CD14-positive monocyte (primary cell): ENCODE data around the gene NEGR1. TPM values are rescaled to one million over a fixed set of nuclear protein-coding genes. Genes with fewer than 3 reads are reported as not detected.

Source experiments
- DNase-seq, 3 donors: peaks; one replicate each; pipeline ENCODE4 v3.0.0-alpha.2; 2011 to 2022
- H2AFZ ChIP-seq: 2 replicates; pipeline ENCODE4 v1.6.0; 2012; ENCODE audit warnings: mild to moderate bottlenecking, low read depth, low read length, inconsistent platforms; ENCODE audit not compliant: insufficient read depth, poor library complexity, severe bottlenecking
- H3K27ac ChIP-seq, 2 donors: 1 replicate in 1 of 2; 2 replicates in 1 of 2; pipeline ENCODE4 v1.5.1; 2012 to 2013; ENCODE audit warnings: low read length in 2 of 2, control low read depth in 1 of 2, inconsistent platforms in 1 of 2, low read depth in 1 of 2, mild to moderate bottlenecking in 1 of 2
- H3K27me3 ChIP-seq, 2 donors: one replicate each; pipeline versions ENCODE4 v1.6.0 to v1.6.1; 2011 to 2013; ENCODE audit warnings: low read length in 2 of 2; ENCODE audit not compliant: control insufficient read depth in 2 of 2, insufficient read depth in 2 of 2
- H3K36me3 ChIP-seq, 2 donors: replicated peaks in 1 of 2; 1 replicate in 1 of 2; 2 replicates in 1 of 2; pipeline versions ENCODE4 v1.5.1 to v1.6.1; 2012 to 2013; ENCODE audit warnings: low read length in 2 of 2, control low read depth in 1 of 2, inconsistent platforms in 1 of 2, mild to moderate bottlenecking in 1 of 2; ENCODE audit not compliant: insufficient read depth in 2 of 2, control insufficient read depth in 1 of 2
- H3K4me1 ChIP-seq, 2 donors: 1 replicate in 1 of 2; 2 replicates in 1 of 2; pipeline versions ENCODE4 v1.5.1 to v1.6.1; 2012 to 2013; ENCODE audit warnings: low read length in 2 of 2, control low read depth in 1 of 2, inconsistent platforms in 1 of 2, mild to moderate bottlenecking in 1 of 2, moderate library complexity in 1 of 2; ENCODE audit not compliant: insufficient read depth in 2 of 2, control insufficient read depth in 1 of 2
- H3K4me2 ChIP-seq: replicated peaks from 2 replicates; pipeline ENCODE3; 2012; ENCODE audit warnings: low read length, moderate library complexity, mild to moderate bottlenecking; ENCODE audit not compliant: poor library complexity, severe bottlenecking; ENCODE audit errors: extremely low read depth
- H3K4me3 ChIP-seq, 3 experiments: fragments of 200-600 bp in 1 of 3; sonication (generic) in 1 of 3; replicated peaks in 1 of 3; 1 replicate in 2 of 3; 2 replicates in 1 of 3; pipeline ENCODE4 v1.5.1; 2011 to 2013; ENCODE audit warnings: low read length in 3 of 3, mild to moderate bottlenecking in 3 of 3, control low read depth in 2 of 3, low read depth in 2 of 3, inconsistent platforms in 1 of 3, moderate library complexity in 1 of 3
- H3K79me2 ChIP-seq: 2 replicates; pipeline ENCODE4 v1.6.0; 2012; ENCODE audit warnings: mild to moderate bottlenecking, control low read depth, inconsistent platforms, low read length, moderate library complexity; ENCODE audit not compliant: insufficient read depth
- H3K9ac ChIP-seq: 2 replicates; pipeline ENCODE4 v1.6.0; 2017; ENCODE audit warnings: low read length, mild to moderate bottlenecking; ENCODE audit not compliant: insufficient read depth, poor library complexity, severe bottlenecking
- H3K9me3 ChIP-seq, 2 donors: replicated peaks in 1 of 2; 1 replicate in 1 of 2; 2 replicates in 1 of 2; pipeline versions ENCODE4 v1.5.1 to v1.6.1; 2012 to 2013; ENCODE audit warnings: low read length in 2 of 2, control low read depth in 1 of 2; ENCODE audit not compliant: control insufficient read depth in 1 of 2, insufficient read depth in 1 of 2
- H4K20me1 ChIP-seq: 2 replicates; pipeline ENCODE4 v1.6.0; 2012; ENCODE audit warnings: mild to moderate bottlenecking, low read length, control low read depth, moderate library complexity; ENCODE audit not compliant: insufficient read depth
- H3K27ac Mint-ChIP-seq, 7 donors: one replicate each; pipeline ENCODE4 v1.8.0; 2020; ENCODE audit warnings: mild to moderate bottlenecking in 7 of 7, mixed read lengths in 7 of 7, moderate library complexity in 6 of 7, inconsistent platforms in 2 of 7
- H3K27me3 Mint-ChIP-seq, 3 donors: one replicate each; pipeline ENCODE4 v1.8.0; 2021 to 2022; ENCODE audit warnings: low read depth in 3 of 3, mild to moderate bottlenecking in 3 of 3, mixed read lengths in 3 of 3, moderate library complexity in 3 of 3, inconsistent platforms in 1 of 3
- H3K36me3 Mint-ChIP-seq, 2 donors: one replicate each; pipeline ENCODE4 v1.8.0; 2020; ENCODE audit warnings: mixed read lengths in 2 of 2, inconsistent platforms in 1 of 2, mild to moderate bottlenecking in 1 of 2
- H3K4me1 Mint-ChIP-seq: one replicate; pipeline ENCODE4 v1.8.0; 2020; ENCODE audit warnings: mild to moderate bottlenecking, mixed read lengths
- H3K4me3 Mint-ChIP-seq, 2 donors: one replicate each; pipeline ENCODE4 v1.8.0; 2020; ENCODE audit warnings: mild to moderate bottlenecking in 2 of 2, mixed read lengths in 2 of 2, moderate library complexity in 1 of 2
- H3K9me3 Mint-ChIP-seq, 7 donors: one replicate each; pipeline ENCODE4 v1.8.0; 2020 to 2022; ENCODE audit warnings: mixed read lengths in 7 of 7, mild to moderate bottlenecking in 6 of 7, moderate library complexity in 6 of 7, inconsistent platforms in 2 of 7
- CTCF ChIP-seq: fragments of 200-600 bp; IDR thresholded peaks from one replicate; pipeline ENCODE4 v1.8.0; 2022; ENCODE audit warnings: antibody characterized with exemption, mild to moderate bottlenecking
- WGBS: methylation state at CpG from one replicate; pipeline ENCODE4 v1.1.5; 2013; ENCODE audit warnings: missing lambda C conversion rate; ENCODE audit not compliant: insufficient coverage; 5-methylcytosine and 5-hydroxymethylcytosine counted together
- intact Hi-C, 2 donors: fragments of 100-400 bp; cut with micrococcal nuclease; formaldehyde crosslinking; loops; one replicate each; pipeline versions ENCODE4 v1.15.0 to v1.15.1; 2023
- polyA plus RNA-seq, 3 donors: library from polyadenylated mRNA; depleted of rRNA in 1 of 3; unstranded in 2 of 3; stranded (reverse) in 1 of 3; fragments of 300-500 nt in 2 of 3; fragments of >200 nt in 1 of 3; fragmentation: Illumina TruSeq in 2 of 3; gene quantifications; 1 replicate in 2 of 3; 2 replicates in 1 of 3; pipeline ENCODE4 v1.2.3, GENCODE V29; 2012 to 2021

Gene NEGR1
- polyA plus RNA-seq, 3 donors: 0.03 to 0.15 (median 0.13) TPM

- H2AFZ ChIP-seq: no peak overlapping the region
- no peaks in the 10 kb centered on the region for H3K4me1 ChIP-seq
- Mint-ChIP-seq H3K9me3 (peaks cover 0 to 4% (median 0%) of the 10 kb centered on the region in 7 donors), H3K27me3 (no peaks in the 10 kb centered on the region), H3K4me1 (no peaks in the 10 kb centered on the region), H3K36me3 (no peaks in the 10 kb centered on the region), H3K27ac (no peak overlapping the region), H3K4me3 (no peak overlapping the region)
- no CpG with 5 or more reads among the region's 2 CpGs for WGBS
- no peak overlapping the region for H3K27ac ChIP-seq
- no peak overlapping the region for H3K4me2 ChIP-seq
- H4K20me1 ChIP-seq: no peaks in the 10 kb centered on the region
- H3K79me2 ChIP-seq: no peaks in the 10 kb centered on the region
- no peak for TF ChIP-seq CTCF
- no peaks in the 10 kb centered on the region for H3K27me3 ChIP-seq
- no peaks in the 10 kb centered on the region for H3K9me3 ChIP-seq
- DNase-seq: no peak
- H3K4me3 ChIP-seq: no peak overlapping the region
- intact Hi-C loops: no loop called here
- H3K9ac ChIP-seq: no peak overlapping the region
- H3K36me3 ChIP-seq: no peaks in the 10 kb centered on the region
These were observed 181.6 kb downstream of the NEGR1 start for GRCh38 chr1:72100771-72101170.

- Histone ChIP-seq H3K9me3 (no peaks in the 10 kb centered on the region), H4K20me1 (no peaks in the 10 kb centered on the region), H3K4me3 (no peak overlapping the region), H3K36me3 (no peaks in the 10 kb centered on the region), H3K4me1 (no peaks in the 10 kb centered on the region), H2AFZ (no peak overlapping the region), H3K27ac (no peak overlapping the region), H3K4me2 (no peak overlapping the region), H3K9ac (no peak overlapping the region), H3K27me3 (no peaks in the 10 kb centered on the region), H3K79me2 (no peaks in the 10 kb centered on the region)
- Mint-ChIP-seq H3K4me3 (no peak overlapping the region), H3K27me3 (no peaks in the 10 kb centered on the region), H3K4me1 (no peaks in the 10 kb centered on the region), H3K9me3 (peaks cover 0 to 4% (median 0%) of the 10 kb centered on the region in 7 donors), H3K36me3 (no peaks in the 10 kb centered on the region), H3K27ac (no peak overlapping the region)
- intact Hi-C loops: no loop called here
- no peak for TF ChIP-seq CTCF
- no peak for DNase-seq
- 100% methylated on average over 2 of the region's 4 CpGs for WGBS
These were observed 184.3 kb downstream of the NEGR1 start for GRCh38 chr1:72097851-72098570.
